ENCODE results near the gene USP19. TPM values are rescaled to one million over a fixed set of nuclear protein-coding genes. Genes with fewer than 3 reads are reported as not detected.
A peak's percentile ranks its signal among the peaks of the same experiment; 100 is the strongest.

The USP19 gene
- polyA plus RNA-seq, 3 donors = 18.4 to 55.7 (median 24.1) TPM

- no peak overlapping the region for H3K4me3 ChIP-seq (replicated peaks in 1 of 3; ENCODE audit: low read depth in 2 of 3, low read length in 3 of 3)
- H3K27ac ChIP-seq (ENCODE audit: low read depth in 1 of 2, low read length in 2 of 2) = peak overlapping the region in 1 of 2 donors; percentile 95
- intact Hi-C loops (cut with micrococcal nuclease) = no loop called here
- H3K36me3 Mint-ChIP-seq = peaks cover 15 to 20% of the 10 kb centered on the region in 2 donors
- H3K27me3 ChIP-seq (ENCODE audit: control insufficient read depth in 2 of 2, insufficient read depth in 2 of 2, low read length in 2 of 2) = no peaks in the 10 kb centered on the region
- H3K9me3 Mint-ChIP-seq = peaks cover 0 to 2% (median 0%) of the 10 kb centered on the region in 7 donors
- peaks cover 11% of the 10 kb centered on the region for H3K4me1 Mint-ChIP-seq
- no peak overlapping the region for H3K9ac ChIP-seq (ENCODE audit: insufficient read depth, low read length, poor library complexity, severe bottlenecking)
- peaks cover 26% of the 10 kb centered on the region for H3K79me2 ChIP-seq (ENCODE audit: insufficient read depth, low read length)
- H2AFZ ChIP-seq (ENCODE audit: insufficient read depth, low read depth, low read length, poor library complexity, severe bottlenecking) = no peak overlapping the region
- H3K27ac Mint-ChIP-seq = peak overlapping the region in 6 of 7 donors; percentile 5 to 92 (median 86)
- no peak overlapping the region for H3K4me3 Mint-ChIP-seq
- H3K27me3 Mint-ChIP-seq (ENCODE audit: low read depth in 3 of 3) = no peaks in the 10 kb centered on the region
- H3K4me2 ChIP-seq (replicated peaks; ENCODE audit: extremely low read depth, low read length, poor library complexity, severe bottlenecking) = no peak overlapping the region
- H4K20me1 ChIP-seq (ENCODE audit: insufficient read depth, low read length) = peaks cover 7% of the 10 kb centered on the region
- H3K36me3 ChIP-seq (replicated peaks in 1 of 2; ENCODE audit: control insufficient read depth in 1 of 2, insufficient read depth in 2 of 2, low read length in 2 of 2) = peaks cover 21 to 24% of the 10 kb centered on the region in 2 donors
- no peaks in the 10 kb centered on the region for H3K9me3 ChIP-seq (replicated peaks in 1 of 2; ENCODE audit: control insufficient read depth in 1 of 2, insufficient read depth in 1 of 2, low read length in 2 of 2)
- no peak for DNase-seq
- peaks cover 16 to 23% of the 10 kb centered on the region in 2 donors for H3K4me1 ChIP-seq (ENCODE audit: control insufficient read depth in 1 of 2, insufficient read depth in 2 of 2, low read length in 2 of 2)
- 98% methylated on average over 11 of the region's 12 CpGs for WGBS (ENCODE audit: insufficient coverage)
- TF ChIP-seq CTCF (IDR thresholded peaks at IDR 0.05) = no peak
Observed at GRCh38 chr3:49122022-49122421, 1.4 kb upstream of the USP19 start.

GRCh38 chr3:49121132-49121736 is 611 bp upstream of the USP19 start:
- Histone ChIP-seq H3K4me1 (ENCODE audit: control insufficient read depth in 1 of 2, insufficient read depth in 2 of 2, low read length in 2 of 2) (peaks cover 16 to 23% of the 10 kb centered on the region in 2 donors), H3K4me3 (replicated peaks in 1 of 3; ENCODE audit: low read depth in 2 of 3, low read length in 3 of 3) (peak overlapping the region; percentile 73 to 97 (median 91)), H3K27ac (ENCODE audit: low read depth in 1 of 2, low read length in 2 of 2) (peak overlapping the region; percentile 93 to 95), H3K79me2 (ENCODE audit: insufficient read depth, low read length) (peaks cover 27% of the 10 kb centered on the region), H2AFZ (ENCODE audit: insufficient read depth, low read depth, low read length, poor library complexity, severe bottlenecking) (peak overlapping the region; percentile 87), H3K4me2 (replicated peaks; ENCODE audit: extremely low read depth, low read length, poor library complexity, severe bottlenecking) (peak overlapping the region; percentile 87), H4K20me1 (ENCODE audit: insufficient read depth, low read length) (peaks cover 8% of the 10 kb centered on the region), H3K27me3 (ENCODE audit: control insufficient read depth in 2 of 2, insufficient read depth in 2 of 2, low read length in 2 of 2) (no peaks in the 10 kb centered on the region), H3K9ac (ENCODE audit: insufficient read depth, low read length, poor library complexity, severe bottlenecking) (peak overlapping the region; percentile 97), H3K9me3 (replicated peaks in 1 of 2; ENCODE audit: control insufficient read depth in 1 of 2, insufficient read depth in 1 of 2, low read length in 2 of 2) (no peaks in the 10 kb centered on the region), H3K36me3 (replicated peaks in 1 of 2; ENCODE audit: control insufficient read depth in 1 of 2, insufficient read depth in 2 of 2, low read length in 2 of 2) (peaks cover 29 to 32% of the 10 kb centered on the region in 2 donors)
- peak overlapping the region; percentile 78 to 92 (median 87) for H3K27ac Mint-ChIP-seq
- no peaks in the 10 kb centered on the region for H3K27me3 Mint-ChIP-seq (ENCODE audit: low read depth in 3 of 3)
- DNase-seq = no peak
- WGBS (ENCODE audit: insufficient coverage) = 68% methylated on average over 6 of the region's 17 CpGs
- H3K36me3 Mint-ChIP-seq = peaks cover 21 to 26% of the 10 kb centered on the region in 2 donors
- intact Hi-C loops (cut with micrococcal nuclease) = no loop called here
- H3K9me3 Mint-ChIP-seq = peaks cover 0 to 2% (median 0%) of the 10 kb centered on the region in 7 donors
- peaks cover 11% of the 10 kb centered on the region for H3K4me1 Mint-ChIP-seq
- TF ChIP-seq CTCF (IDR thresholded peaks at IDR 0.05) = no peak
- H3K4me3 Mint-ChIP-seq = peak overlapping the region; percentile 42 to 81
